Inferior parietal cortex (tissue), 1 donor: ENCODE results near the gene SEMA4D.

Experiments
- DNase-seq: peaks from one replicate; pipeline ENCODE4 v3.0.0-alpha.2; 2016; ENCODE audit errors: extremely low spot score

SEMA4D gene

GRCh38 chr9:89370593-89370992 lies 127.3 kb downstream of the SEMA4D start:
- DNase-seq = no peak

- DNase-seq = no peak
Observed at GRCh38 chr9:89368978-89369377, 128.9 kb downstream of the SEMA4D start.

GRCh38 chr9:89368550-89368949 lies 129.4 kb downstream of the SEMA4D start:
- no peak for DNase-seq

GRCh38 chr9:89367726-89368437 lies 130.0 kb downstream of the SEMA4D start:
- DNase-seq = no peak

GRCh38 chr9:89367281-89367680 lies 130.6 kb downstream of the SEMA4D start:
- no peak for DNase-seq

- DNase-seq = no peak
Observed at GRCh38 chr9:89366711-89367110, 131.2 kb downstream of the SEMA4D start.

- DNase-seq = no peak
Observed at GRCh38 chr9:89365532-89365912, 132.4 kb downstream of the SEMA4D start.

GRCh38 chr9:89364666-89365531 lies 133.0 kb downstream of the SEMA4D start:
- no peak for DNase-seq

- no peak for DNase-seq
Observed at GRCh38 chr9:89363921-89364665, 133.8 kb downstream of the SEMA4D start.

- no peak for DNase-seq
Observed at GRCh38 chr9:89363311-89363670, 134.6 kb downstream of the SEMA4D start.

GRCh38 chr9:89362647-89363310 lies 135.1 kb downstream of the SEMA4D start:
- no peak for DNase-seq

GRCh38 chr9:89361816-89362646 lies 135.9 kb downstream of the SEMA4D start:
- no peak for DNase-seq

- DNase-seq = no peak
Observed at GRCh38 chr9:89361031-89361430, 136.9 kb downstream of the SEMA4D start.

- peak; percentile 55 for DNase-seq
Observed at GRCh38 chr9:89360465-89360864, 137.4 kb downstream of the SEMA4D start.

GRCh38 chr9:89359751-89360261 lies 138.1 kb downstream of the SEMA4D start:
- DNase-seq = peak; percentile 38

- DNase-seq = peak; percentile 39
Observed at GRCh38 chr9:89358985-89359384, 138.9 kb downstream of the SEMA4D start.

- DNase-seq = no peak
Observed at GRCh38 chr9:89358376-89358916, 139.5 kb downstream of the SEMA4D start.

- DNase-seq = no peak
Observed at GRCh38 chr9:89357331-89358197, 140.3 kb downstream of the SEMA4D start.

- no peak for DNase-seq
Observed at GRCh38 chr9:89356782-89357181, 141.1 kb downstream of the SEMA4D start.
